Measurements from ENCODE around the gene TNNC2.

- TF ChIP-seq POLR2A (IDR thresholded peaks at IDR 0.05; ENCODE audit: control extremely low read depth in 1 of 2, low read depth in 2 of 2, low read length in 2 of 2) (no peak), CTCF (IDR thresholded peaks at IDR 0.05; ENCODE audit: control extremely low read depth in 1 of 3, insufficient read depth in 1 of 3, low read depth in 1 of 3, low read length in 3 of 3) (no peak), EP300 (IDR thresholded peaks at IDR 0.05; ENCODE audit: borderline replicate concordance in 1 of 2, low read depth in 2 of 2, low read length in 2 of 2) (no peak), KDM1A (IDR thresholded peaks at IDR 0.05; ENCODE audit: borderline replicate concordance, low read length) (no peak), SIN3A (conservative IDR thresholded peaks at IDR 0.05 in 1 of 2, IDR thresholded peaks at IDR 0.05 in 1 of 2; ENCODE audit: low read depth in 1 of 2, low read length in 2 of 2) (no peak), SIX5 (IDR thresholded peaks at IDR 0.05; ENCODE audit: low read depth, low read length) (no peak)
Observed at GRCh38 chr20:45801851-45802250, 25.3 kb downstream of the TNNC2 start.

Data from H1 (cell line).